ENCODE data around the gene WDPCP.
"Not testable (repeated sequence)": the region's sequence is repeated elsewhere in the genome, so short reads cannot be mapped to it uniquely, and the experiment has no call there.

WDPCP gene

GRCh38 chr2:63438181-63438580 is 150.1 kb downstream of the WDPCP start:
- H3K36me3 Mint-ChIP-seq (ENCODE audit: low read depth), result no peaks in the 10 kb centered on the region
- no peak overlapping the region for H3K4me3 Mint-ChIP-seq
- intact Hi-C loops (cut with micrococcal nuclease), result no loop called here
- H3K9me3 Mint-ChIP-seq, result no peaks in the 10 kb centered on the region
- no peaks in the 10 kb centered on the region for H3K27me3 Mint-ChIP-seq
- no peaks in the 10 kb centered on the region for H3K4me1 Mint-ChIP-seq (ENCODE audit: low read depth)
- H3K27ac Mint-ChIP-seq, result no peak overlapping the region

GRCh38 chr2:63436488-63436887 is 151.8 kb downstream of the WDPCP start:
- Mint-ChIP-seq H3K27ac (no peak overlapping the region), H3K36me3 (ENCODE audit: low read depth) (no peaks in the 10 kb centered on the region), H3K4me1 (ENCODE audit: low read depth) (no peaks in the 10 kb centered on the region), H3K27me3 (no peaks in the 10 kb centered on the region), H3K4me3 (no peak overlapping the region), H3K9me3 (no peaks in the 10 kb centered on the region)
- intact Hi-C loops (cut with micrococcal nuclease), result no loop called here

DNA sequence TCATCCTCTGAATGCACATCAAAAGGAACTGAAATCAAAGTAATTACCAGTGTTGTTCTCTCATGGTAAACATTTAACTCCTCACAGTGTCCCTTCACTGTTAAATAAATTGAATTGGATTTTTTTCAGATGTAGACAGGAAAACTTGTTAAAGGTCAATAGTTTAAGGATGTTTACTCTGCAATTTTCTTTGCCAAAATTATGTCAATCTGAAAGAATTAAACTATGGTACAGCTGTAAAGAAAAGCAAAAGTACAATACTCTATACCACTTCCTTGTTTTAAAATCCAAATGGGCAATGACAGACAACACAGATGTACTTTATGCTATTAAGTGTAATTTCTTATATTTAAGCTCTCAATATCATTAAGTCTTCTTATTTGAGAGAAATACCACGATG is 153.2 kb downstream of the WDPCP start:
- intact Hi-C loops (cut with micrococcal nuclease), result no loop called here
- Mint-ChIP-seq H3K4me1 (ENCODE audit: low read depth) (no peaks in the 10 kb centered on the region), H3K27ac (no peak overlapping the region), H3K4me3 (no peak overlapping the region), H3K9me3 (no peaks in the 10 kb centered on the region), H3K36me3 (ENCODE audit: low read depth) (no peaks in the 10 kb centered on the region), H3K27me3 (no peaks in the 10 kb centered on the region)

GRCh38 chr2:63434024-63435001 is 154.0 kb downstream of the WDPCP start:
- Mint-ChIP-seq H3K36me3 (ENCODE audit: low read depth) (peaks cover 6% of the 10 kb centered on the region), H3K4me3 (no peak overlapping the region), H3K27ac (no peak overlapping the region), H3K9me3 (no peaks in the 10 kb centered on the region), H3K27me3 (no peaks in the 10 kb centered on the region), H3K4me1 (ENCODE audit: low read depth) (no peaks in the 10 kb centered on the region)
- intact Hi-C loops (cut with micrococcal nuclease), result no loop called here

DNA sequence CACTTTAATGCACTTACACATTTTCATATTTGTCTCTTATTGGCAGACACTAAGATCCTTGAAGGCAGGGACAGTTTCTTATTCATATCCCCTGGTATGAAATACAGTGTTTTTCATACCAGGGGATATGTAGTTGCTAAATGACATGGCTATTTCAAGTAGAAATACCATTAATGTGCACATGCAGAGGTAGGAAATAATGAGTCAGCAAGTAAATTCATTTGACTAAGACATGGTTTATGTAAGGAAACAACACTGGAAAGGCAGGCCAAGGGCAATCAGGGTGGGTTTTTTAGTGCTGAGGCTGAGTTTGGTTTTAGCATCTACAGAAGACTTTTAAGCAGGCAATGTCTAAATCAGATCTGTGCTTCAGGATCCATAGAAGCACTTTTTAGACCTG is 155.9 kb downstream of the WDPCP start:
- peaks cover 18% of the 10 kb centered on the region for H3K9me3 Mint-ChIP-seq
- intact Hi-C loops (cut with micrococcal nuclease), result no loop called here
- peaks cover 25% of the 10 kb centered on the region for H3K36me3 Mint-ChIP-seq (ENCODE audit: low read depth)
- H3K4me3 Mint-ChIP-seq, result no peak overlapping the region
- H3K27me3 Mint-ChIP-seq, result no peaks in the 10 kb centered on the region
- no peak overlapping the region for H3K27ac Mint-ChIP-seq
- no peaks in the 10 kb centered on the region for H3K4me1 Mint-ChIP-seq (ENCODE audit: low read depth)

GRCh38 chr2:63425606-63426005 is 162.7 kb downstream of the WDPCP start:
- Mint-ChIP-seq H3K4me3 (no peak overlapping the region), H3K9me3 (peaks cover 28% of the 10 kb centered on the region), H3K4me1 (ENCODE audit: low read depth) (no peaks in the 10 kb centered on the region), H3K36me3 (ENCODE audit: low read depth) (peaks cover 28% of the 10 kb centered on the region), H3K27ac (no peak overlapping the region), H3K27me3 (no peaks in the 10 kb centered on the region)
- intact Hi-C loops (cut with micrococcal nuclease), result loop anchor here (2.0 to 10.0 kb wide), 2 partner anchors 631 to 969 kb away; no protein-coding TSS in a partner anchor

- H3K4me1 Mint-ChIP-seq (ENCODE audit: low read depth), result no peaks in the 10 kb centered on the region
- intact Hi-C loops (cut with micrococcal nuclease), result loop anchor here (2.0 to 10.0 kb wide), 2 partner anchors 630 to 968 kb away; no protein-coding TSS in a partner anchor
- peaks cover 28% of the 10 kb centered on the region for H3K9me3 Mint-ChIP-seq
- peaks cover 28% of the 10 kb centered on the region for H3K36me3 Mint-ChIP-seq (ENCODE audit: low read depth)
- H3K4me3 Mint-ChIP-seq, result no peak overlapping the region
- H3K27ac Mint-ChIP-seq, result no peak overlapping the region
- H3K27me3 Mint-ChIP-seq, result no peaks in the 10 kb centered on the region
These were observed 163.2 kb downstream of the WDPCP start for GRCh38 chr2:63425079-63425416.

DNA sequence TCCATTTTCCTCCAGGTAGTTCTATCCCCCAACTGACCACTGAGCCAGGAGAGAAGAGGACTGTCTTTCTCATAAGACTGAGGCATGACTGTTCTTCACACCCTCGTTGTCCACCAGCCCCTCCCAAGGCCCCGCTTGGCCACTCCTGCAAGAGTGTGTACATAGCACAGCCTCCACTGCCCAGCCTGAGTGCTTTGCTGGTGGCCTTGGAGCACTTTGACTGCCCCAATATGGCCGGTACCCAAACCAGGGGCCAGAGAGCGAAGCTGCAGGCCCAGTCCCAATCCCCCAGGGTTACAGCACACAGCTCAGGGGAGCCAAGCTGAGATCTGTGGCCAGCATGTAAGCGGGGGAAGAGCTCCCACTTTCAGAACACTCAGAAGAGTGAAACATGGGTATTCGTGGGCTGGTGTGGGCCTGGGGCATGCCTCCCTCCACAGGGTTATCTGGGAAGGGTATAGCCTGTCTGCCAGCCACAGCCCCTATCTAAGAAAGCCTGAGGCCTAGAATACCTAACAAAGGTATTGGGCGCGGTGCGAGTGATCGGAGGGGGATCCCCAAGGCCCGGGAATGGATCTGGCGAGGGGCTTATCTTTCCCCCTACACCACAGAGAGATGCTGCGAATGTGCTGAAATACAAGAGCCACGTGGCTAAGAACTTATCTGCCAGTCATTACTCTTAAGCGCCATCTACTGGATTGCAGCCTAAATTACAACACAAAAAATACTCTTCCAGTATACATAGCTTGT is 163.8 kb downstream of the WDPCP start:
- Mint-ChIP-seq H3K36me3 (ENCODE audit: low read depth) (peaks cover 24% of the 10 kb centered on the region), H3K9me3 (peaks cover 28% of the 10 kb centered on the region), H3K4me1 (ENCODE audit: low read depth) (no peaks in the 10 kb centered on the region), H3K27ac (no peak overlapping the region), H3K4me3 (no peak overlapping the region), H3K27me3 (no peaks in the 10 kb centered on the region)
- intact Hi-C loops (cut with micrococcal nuclease), result loop anchor here (2.0 to 10.0 kb wide), 2 partner anchors 630 to 968 kb away; no protein-coding TSS in a partner anchor

DNA sequence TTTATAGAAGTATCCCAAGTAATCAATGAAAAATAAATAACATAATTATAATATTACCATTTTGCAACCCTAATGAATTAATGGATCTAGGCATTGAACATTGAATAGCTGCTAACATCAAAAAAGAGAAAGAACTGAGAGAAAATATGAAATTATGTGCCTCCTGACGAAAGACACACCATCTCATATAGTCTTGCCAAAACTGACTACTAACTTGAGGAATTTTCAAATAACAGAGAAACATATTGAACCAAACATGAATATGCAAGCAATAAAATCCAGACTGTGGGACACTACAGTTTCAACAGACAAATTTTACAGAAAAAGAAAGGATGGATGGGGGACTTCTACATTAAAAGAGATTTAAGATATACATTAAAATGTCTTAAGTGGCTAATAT is 165.7 kb downstream of the WDPCP start:
- Mint-ChIP-seq H3K36me3 (ENCODE audit: low read depth) (peaks cover 11% of the 10 kb centered on the region), H3K4me3 (no peak overlapping the region), H3K27ac (no peak overlapping the region), H3K4me1 (ENCODE audit: low read depth) (no peaks in the 10 kb centered on the region), H3K9me3 (peaks cover 11% of the 10 kb centered on the region), H3K27me3 (no peaks in the 10 kb centered on the region)
- intact Hi-C loops (cut with micrococcal nuclease), result loop anchor here (10.0 kb wide), 1 partner anchor 628 kb away; no protein-coding TSS in a partner anchor

- intact Hi-C loops (cut with micrococcal nuclease), result no loop called here
- Mint-ChIP-seq H3K27ac (no peak overlapping the region), H3K27me3 (no peaks in the 10 kb centered on the region), H3K36me3 (ENCODE audit: low read depth) (no peaks in the 10 kb centered on the region), H3K4me3 (no peak overlapping the region), H3K9me3 (no peaks in the 10 kb centered on the region), H3K4me1 (ENCODE audit: low read depth) (no peaks in the 10 kb centered on the region)
These were observed 179.7 kb downstream of the WDPCP start for GRCh38 chr2:63408530-63408929.

GRCh38 chr2:63406641-63407040 is 181.6 kb downstream of the WDPCP start:
- H3K27ac Mint-ChIP-seq, result no peak overlapping the region
- peaks cover 7% of the 10 kb centered on the region for H3K9me3 Mint-ChIP-seq
- intact Hi-C loops (cut with micrococcal nuclease), result no loop called here
- no peaks in the 10 kb centered on the region for H3K4me1 Mint-ChIP-seq (ENCODE audit: low read depth)
- H3K27me3 Mint-ChIP-seq, result no peaks in the 10 kb centered on the region
- peaks cover 12% of the 10 kb centered on the region for H3K36me3 Mint-ChIP-seq (ENCODE audit: low read depth)
- H3K4me3 Mint-ChIP-seq, result no peak overlapping the region

- H3K36me3 Mint-ChIP-seq (ENCODE audit: low read depth), result peaks cover 12% of the 10 kb centered on the region
- H3K4me1 Mint-ChIP-seq (ENCODE audit: low read depth), result no peaks in the 10 kb centered on the region
- no peaks in the 10 kb centered on the region for H3K27me3 Mint-ChIP-seq
- no peak overlapping the region for H3K4me3 Mint-ChIP-seq
- no peak overlapping the region for H3K27ac Mint-ChIP-seq
- intact Hi-C loops (cut with micrococcal nuclease), result no loop called here
- H3K9me3 Mint-ChIP-seq, result peaks cover 7% of the 10 kb centered on the region
These were observed 184.5 kb downstream of the WDPCP start for GRCh38 chr2:63403820-63404219.

GRCh38 chr2:63402889-63403288 is 185.4 kb downstream of the WDPCP start:
- intact Hi-C loops (cut with micrococcal nuclease); H3K27ac Mint-ChIP-seq; H3K9me3 Mint-ChIP-seq; H3K27me3 Mint-ChIP-seq; H3K4me1 Mint-ChIP-seq (ENCODE audit: low read depth); H3K4me3 Mint-ChIP-seq: not testable (repeated sequence)
- H3K36me3 Mint-ChIP-seq (ENCODE audit: low read depth), result peaks cover 12% of the 10 kb centered on the region

GRCh38 chr2:63399156-63399555 is 189.1 kb downstream of the WDPCP start:
- Mint-ChIP-seq H3K4me3 (no peak overlapping the region), H3K27ac (no peak overlapping the region), H3K36me3 (ENCODE audit: low read depth) (peaks cover 12% of the 10 kb centered on the region), H3K4me1 (ENCODE audit: low read depth) (no peaks in the 10 kb centered on the region), H3K9me3 (peaks cover 9% of the 10 kb centered on the region), H3K27me3 (no peaks in the 10 kb centered on the region)
- intact Hi-C loops (cut with micrococcal nuclease), result no loop called here
